ENCODE measurements around the gene F5.

DNA sequence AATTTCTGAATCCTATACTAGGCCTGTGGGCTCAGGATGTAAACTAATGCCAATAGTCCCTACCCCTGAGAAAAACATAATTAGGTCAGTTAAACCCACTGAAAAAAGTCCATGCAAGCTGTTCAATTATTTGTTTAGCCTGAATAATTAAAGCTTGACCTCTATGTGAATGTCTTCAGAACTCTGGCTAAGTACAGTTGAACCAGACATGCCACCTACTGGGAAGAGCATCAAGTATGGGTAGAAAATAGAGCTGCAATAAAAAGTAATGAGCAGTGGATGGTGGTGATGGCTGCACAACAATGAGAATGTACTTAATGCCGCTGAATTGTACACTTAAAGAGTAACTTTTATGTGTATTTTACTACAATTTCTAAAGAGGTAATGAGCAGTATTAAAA lies 76.9 kb downstream of the F5 start:
- no peak for TF ChIP-seq MYC (CRISPR knock-in tag; IDR thresholded peaks at IDR 0.05; ENCODE audit: borderline replicate concordance)
- TF ChIP-seq, protein P1, sequence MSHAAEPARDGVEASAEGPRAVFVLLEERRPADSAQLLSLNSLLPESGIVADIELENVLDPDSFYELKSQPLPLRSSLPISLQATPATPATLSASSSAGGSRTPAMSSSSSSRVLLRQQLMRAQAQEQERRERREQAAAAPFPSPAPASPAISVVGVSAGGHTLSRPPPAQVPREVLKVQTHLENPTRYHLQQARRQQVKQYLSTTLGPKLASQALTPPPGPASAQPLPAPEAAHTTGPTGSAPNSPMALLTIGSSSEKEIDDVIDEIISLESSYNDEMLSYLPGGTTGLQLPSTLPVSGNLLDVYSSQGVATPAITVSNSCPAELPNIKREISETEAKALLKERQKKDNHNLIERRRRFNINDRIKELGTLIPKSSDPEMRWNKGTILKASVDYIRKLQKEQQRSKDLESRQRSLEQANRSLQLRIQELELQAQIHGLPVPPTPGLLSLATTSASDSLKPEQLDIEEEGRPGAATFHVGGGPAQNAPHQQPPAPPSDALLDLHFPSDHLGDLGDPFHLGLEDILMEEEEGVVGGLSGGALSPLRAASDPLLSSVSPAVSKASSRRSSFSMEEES (CRISPR knock-in tag; IDR thresholded peaks at IDR 0.05) = no peak

Measured in HepG2 (cell line).